HCT116 (cell line): ENCODE data around the gene EEF1B2. TPM values are rescaled to one million over a fixed set of nuclear protein-coding genes. Genes with fewer than 3 reads are reported as not detected.

Experiments
- ATAC-seq: fragments of 200-7000 bp; cut with Tn5 transposase; 2 replicates; pipeline ENCODE4 v1.9.1; 2020; ENCODE audit warnings: mild to moderate bottlenecking, moderate library complexity
- BruUV-seq: library from RNA; stranded (reverse); fragments of 400-500 nt; replicated peaks from 2 replicates; lab custom pipeline; 2021; lab: Mats Ljungman, UMichigan
- CTCF ChIA-PET: fragments of 300-600 bp; sonication (Branson Sonifier 250); formaldehyde crosslinking; loops from one replicate; lab custom pipeline; 2021; ENCODE audit warnings: antibody characterized with exemption; lab: Charles Lee
- POLR2A ChIA-PET: fragments of 300-600, 350-600 bp; sonication (Branson Sonifier 250); formaldehyde crosslinking; loops from one replicate; lab custom pipeline; 2021; ENCODE audit warnings: antibody characterized with exemption; lab: Charles Lee
- RAD21 ChIA-PET, 2 experiments: fragments of 300-600 bp; sonication (Branson Sonifier 250); formaldehyde crosslinking; loops; one replicate each; lab custom pipeline; 2023; ENCODE audit warnings: low total read pairs in 2 of 2; ENCODE audit not compliant: uncharacterized antibody in 2 of 2, unreplicated experiment in 2 of 2, low non-redundant PET in 1 of 2; lab: Charles Lee
- DNase-seq: peaks from one replicate; pipeline ENCODE4 v3.0.0-alpha.2; 2010; ENCODE audit warnings: low read depth, low spot score
- H2AFZ ChIP-seq: fragments of 200-600 bp; shearing (Covaris generic), sonication (generic); 2 replicates; pipeline ENCODE4 v1.6.1; 2017; ENCODE audit warnings: low read depth, mixed run types, mixed read lengths, antibody characterized with exemption, low read length; ENCODE audit not compliant: poor library complexity, severe bottlenecking
- H3K27ac ChIP-seq: 2 replicates; pipeline ENCODE4 v1.5.1; 2012; ENCODE audit warnings: low read depth, low read length
- H3K27me3 ChIP-seq: fragments of 200-600 bp; sonication (generic); 2 replicates; pipeline ENCODE4 v1.6.1; 2016; ENCODE audit warnings: mixed run types, low read length, mixed read lengths; ENCODE audit not compliant: insufficient read depth
- H3K36me3 ChIP-seq, 2 experiments: fragments of 200-500 bp in 1 of 2; fragments of 200-600 bp in 1 of 2; sonication (Bioruptor generic) in 1 of 2; sonication (generic) in 1 of 2; 2 replicates each; pipeline versions ENCODE4 v1.5.1 to v1.6.1; 2014 to 2016; ENCODE audit warnings: low read length in 2 of 2, inconsistent platforms in 1 of 2, mixed read lengths in 1 of 2, mixed run types in 1 of 2; ENCODE audit not compliant: insufficient read depth in 2 of 2, control insufficient read depth in 1 of 2
- H3K4me1 ChIP-seq, 2 experiments: fragments of 200-600 bp in 1 of 2; sonication (generic) in 1 of 2; 2 replicates each; pipeline versions ENCODE4 v1.5.1 to v1.6.1; 2012 to 2017; ENCODE audit warnings: low read length in 2 of 2, inconsistent platforms in 1 of 2, mild to moderate bottlenecking in 1 of 2, mixed read lengths in 1 of 2, mixed run types in 1 of 2, moderate library complexity in 1 of 2; ENCODE audit not compliant: insufficient read depth in 2 of 2, control insufficient read depth in 1 of 2
- H3K4me2 ChIP-seq: fragments of 200-600 bp; sonication (generic); 2 replicates; pipeline ENCODE4 v1.6.1; 2017; ENCODE audit warnings: mixed run types, low read length, mixed read lengths
- H3K4me3 ChIP-seq, 2 experiments: fragments of 200-600 bp in 1 of 2; sonication (generic) in 1 of 2; replicated peaks in 1 of 2; 2 replicates each; pipeline ENCODE4 v1.5.1; 2011 to 2016; ENCODE audit warnings: low read length in 2 of 2, control low read depth in 1 of 2, low read depth in 1 of 2, mild to moderate bottlenecking in 1 of 2, mixed read lengths in 1 of 2, mixed run types in 1 of 2
- H3K79me2 ChIP-seq: fragments of 200-600 bp; sonication (generic); 2 replicates; pipeline ENCODE4 v1.6.1; 2017; ENCODE audit warnings: mild to moderate bottlenecking, mixed run types, low read length, moderate library complexity, mixed read lengths; ENCODE audit not compliant: insufficient read depth
- H3K9ac ChIP-seq: fragments of 200-600 bp; sonication (generic); 2 replicates; pipeline ENCODE4 v1.6.1; 2016; ENCODE audit warnings: low read length, mixed read lengths
- H3K9me2 ChIP-seq: fragments of 200-600 bp; sonication (generic), shearing (Covaris generic); 2 replicates; pipeline ENCODE4 v1.6.1; 2017; ENCODE audit warnings: mixed run types, mild to moderate bottlenecking, moderate library complexity; ENCODE audit not compliant: insufficient read depth
- H3K9me3 ChIP-seq, 2 experiments: fragments of 200-500 bp in 1 of 2; fragments of 200-600 bp in 1 of 2; sonication (Bioruptor generic) in 1 of 2; sonication (generic) in 1 of 2; 2 replicates each; pipeline ENCODE4 v1.6.1; 2014 to 2017; ENCODE audit warnings: low read length in 2 of 2, mixed read lengths in 2 of 2, inconsistent platforms in 1 of 2, low read depth in 1 of 2, mild to moderate bottlenecking in 1 of 2, mixed run types in 1 of 2, moderate library complexity in 1 of 2; ENCODE audit not compliant: control insufficient read depth in 1 of 2, insufficient read depth in 1 of 2
- H4K20me1 ChIP-seq: fragments of 200-600 bp; sonication (generic), shearing (Covaris generic); 2 replicates; pipeline ENCODE4 v1.6.1; 2017; ENCODE audit warnings: mixed run types, mild to moderate bottlenecking, moderate library complexity; ENCODE audit not compliant: insufficient read depth
- CEBPB ChIP-seq: IDR thresholded peaks from 2 replicates; pipeline ENCODE4 v1.6.1; 2012; ENCODE audit warnings: low read depth
- EGR1 ChIP-seq: IDR thresholded peaks from 2 replicates; pipeline ENCODE4 v1.6.1; 2012; ENCODE audit warnings: low read depth
- ELF1 ChIP-seq: IDR thresholded peaks from 2 replicates; pipeline ENCODE4 v1.6.1; 2012; ENCODE audit warnings: low read depth, borderline replicate concordance
- EZH2phosphoT487 ChIP-seq: fragments of 200-600 bp; IDR thresholded peaks from 2 replicates; pipeline ENCODE4 v1.6.1; 2018; ENCODE audit warnings: antibody characterized with exemption, borderline replicate concordance
- POLR2A ChIP-seq: IDR thresholded peaks from 2 replicates; pipeline ENCODE4 v1.7.0; 2011; ENCODE audit warnings: borderline replicate concordance; ENCODE audit not compliant: insufficient read depth, insufficient read length; ENCODE audit errors: extremely low read depth
- POLR2AphosphoS5 ChIP-seq: IDR thresholded peaks from 2 replicates; pipeline ENCODE4 v1.6.1; 2011; ENCODE audit warnings: mild to moderate bottlenecking, low read depth, low read length, moderate library complexity
- RAD21 ChIP-seq: IDR thresholded peaks from 2 replicates; pipeline ENCODE4 v1.6.1; 2012; ENCODE audit warnings: low read depth, mild to moderate bottlenecking
- SP1 ChIP-seq: IDR thresholded peaks from 2 replicates; pipeline ENCODE4 v1.6.1; 2012; ENCODE audit warnings: low read depth
- TCF7L2 ChIP-seq: IDR thresholded peaks from 2 replicates; pipeline ENCODE4 v1.7.0; 2011; ENCODE audit warnings: borderline replicate concordance, inconsistent platforms; ENCODE audit not compliant: insufficient read depth, insufficient read length; ENCODE audit errors: extremely low read depth
- ZFX ChIP-seq: fragments of 450-650 bp; IDR thresholded peaks from 2 replicates; pipeline ENCODE4 v1.6.1; 2017
- intact Hi-C: fragments of 100-400 bp; cut with micrococcal nuclease; formaldehyde crosslinking; loops from 2 replicates; pipeline ENCODE4 v1.10.0; 2022
- total RNA-seq: library from RNA; stranded (reverse); gene quantifications from one replicate; pipeline ENCODE4 v1.2.1, GENCODE V29; 2021; ENCODE audit not compliant: unreplicated experiment
- TF ChIP-seq, protein P1 (sequence below): IDR thresholded peaks from 2 replicates; pipeline ENCODE4 v1.6.1; 2011; ENCODE audit warnings: mild to moderate bottlenecking, low read length, moderate library complexity; ENCODE audit not compliant: insufficient replicate concordance; ENCODE audit errors: extremely low read depth

The EEF1B2 gene
- total RNA-seq, 1 experiment from 2014 or later = 985 TPM

DNA sequence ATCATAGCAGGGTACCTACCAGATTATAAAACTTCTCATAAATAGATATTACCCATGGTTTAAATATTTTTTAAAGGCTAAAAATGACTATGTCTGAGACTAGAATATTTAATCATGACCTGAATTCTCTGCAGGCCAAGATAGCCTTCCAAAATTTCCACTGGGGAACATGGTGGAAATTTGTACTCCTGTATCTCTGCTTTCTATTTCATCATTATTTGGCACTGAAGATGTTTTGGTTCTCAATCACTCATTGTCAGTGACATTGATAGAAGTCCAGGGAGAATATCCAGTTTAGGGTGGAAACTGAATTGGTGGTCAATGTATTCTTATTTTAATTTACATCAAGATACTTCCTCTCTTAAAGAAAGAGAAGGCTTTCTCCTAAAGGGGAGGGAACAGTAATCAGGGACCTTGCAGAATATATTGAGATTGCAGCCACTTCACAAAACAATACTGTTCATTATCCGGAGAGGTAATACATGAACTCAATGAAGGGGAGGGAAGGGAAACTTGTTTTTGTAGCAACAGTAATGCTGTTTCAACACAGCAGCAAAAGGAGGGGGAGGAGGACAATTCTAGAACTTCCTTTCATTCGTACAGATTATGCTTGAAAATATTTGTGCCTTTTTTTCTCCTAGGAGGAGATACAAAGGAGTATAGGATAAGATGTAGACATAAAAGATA, 34.1 kb downstream of the EEF1B2 start:
- H3K9me2 ChIP-seq = no peaks in the 10 kb centered on the region
- no peaks in the 10 kb centered on the region for H4K20me1 ChIP-seq
- DNase-seq (no peak), ATAC-seq (no peak)
- ChIA-PET RAD21 (no interaction called here), CTCF (no interaction called here), POLR2A (no interaction called here)
- no peak overlapping the region for H3K9ac ChIP-seq
- H3K4me1 ChIP-seq = no peaks in the 10 kb centered on the region
- H3K4me3 ChIP-seq = no peak overlapping the region
- intact Hi-C loops = no loop called here
- no peak overlapping the region for H3K4me2 ChIP-seq
- no peaks in the 10 kb centered on the region for H3K27me3 ChIP-seq
- H2AFZ ChIP-seq = no peak overlapping the region
- BruUV-seq = no TSS peak
- H3K79me2 ChIP-seq = no peaks in the 10 kb centered on the region
- H3K9me3 ChIP-seq = no peaks in the 10 kb centered on the region
- no peak overlapping the region for H3K27ac ChIP-seq
- H3K36me3 ChIP-seq = no peaks in the 10 kb centered on the region
- TF ChIP-seq TCF7L2 = no peak
- no peak for TF ChIP-seq POLR2A
- TF ChIP-seq CEBPB = no peak
- TF ChIP-seq EGR1 = no peak
- no peak for TF ChIP-seq RAD21
- no peak for TF ChIP-seq POLR2AphosphoS5
- TF ChIP-seq, protein P1, sequence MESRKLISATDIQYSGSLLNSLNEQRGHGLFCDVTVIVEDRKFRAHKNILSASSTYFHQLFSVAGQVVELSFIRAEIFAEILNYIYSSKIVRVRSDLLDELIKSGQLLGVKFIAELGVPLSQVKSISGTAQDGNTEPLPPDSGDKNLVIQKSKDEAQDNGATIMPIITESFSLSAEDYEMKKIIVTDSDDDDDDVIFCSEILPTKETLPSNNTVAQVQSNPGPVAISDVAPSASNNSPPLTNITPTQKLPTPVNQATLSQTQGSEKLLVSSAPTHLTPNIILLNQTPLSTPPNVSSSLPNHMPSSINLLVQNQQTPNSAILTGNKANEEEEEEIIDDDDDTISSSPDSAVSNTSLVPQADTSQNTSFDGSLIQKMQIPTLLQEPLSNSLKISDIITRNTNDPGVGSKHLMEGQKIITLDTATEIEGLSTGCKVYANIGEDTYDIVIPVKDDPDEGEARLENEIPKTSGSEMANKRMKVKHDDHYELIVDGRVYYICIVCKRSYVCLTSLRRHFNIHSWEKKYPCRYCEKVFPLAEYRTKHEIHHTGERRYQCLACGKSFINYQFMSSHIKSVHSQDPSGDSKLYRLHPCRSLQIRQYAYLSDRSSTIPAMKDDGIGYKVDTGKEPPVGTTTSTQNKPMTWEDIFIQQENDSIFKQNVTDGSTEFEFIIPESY = no peak
- no peak for TF ChIP-seq SP1
- TF ChIP-seq ZFX = no peak
- TF ChIP-seq ELF1 = no peak
- no peak for TF ChIP-seq EZH2phosphoT487
